ENCODE results near the gene CMC1.

- no peak for TF ChIP-seq POLR2A (IDR thresholded peaks at IDR 0.05)
- no peak for TF ChIP-seq CTCF (IDR thresholded peaks at IDR 0.05)
- TF ChIP-seq POLR2AphosphoS5 (IDR thresholded peaks at IDR 0.05) = no peak
Observed at GRCh38 chr3:28198974-28199373, 42.4 kb upstream of the CMC1 start.
